ENCODE data around the gene CACNG7. TPM values are rescaled to one million over a fixed set of nuclear protein-coding genes. Genes with fewer than 3 reads are reported as not detected.
"Not testable (repeated sequence)": the region's sequence is repeated elsewhere in the genome, so short reads cannot be mapped to it uniquely, and the experiment has no call there.

The CACNG7 gene
- total RNA-seq, 2 donors from 2014 or later, result not detected

DNA sequence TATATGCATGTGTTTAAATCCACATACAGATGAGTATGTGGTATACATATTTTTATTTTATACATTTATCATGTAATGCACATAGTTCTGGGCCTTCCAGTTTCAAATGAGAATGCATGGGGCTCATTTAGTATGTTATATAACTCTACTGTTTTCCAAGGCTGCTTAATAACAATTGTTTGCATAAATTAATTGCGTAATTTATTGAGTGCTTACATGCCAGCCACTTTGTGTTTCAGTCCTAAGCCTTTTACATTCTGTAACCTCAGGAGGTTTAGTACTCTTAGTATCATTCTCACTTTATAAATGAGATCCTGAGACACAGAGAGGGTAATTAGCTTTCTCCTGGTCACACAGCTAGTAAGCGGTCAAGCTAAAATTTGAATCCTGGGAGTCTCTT is 36.9 kb downstream of the CACNG7 start:
- Histone ChIP-seq H3K4me1 (no peaks in the 10 kb centered on the region), H3K36me3 (no peaks in the 10 kb centered on the region), H3K27me3 (peaks cover 4 to 12% of the 10 kb centered on the region in 2 donors), H3K27ac (no peak overlapping the region), H3K4me3 (no peak overlapping the region), H3K9me3 (no peaks in the 10 kb centered on the region)
- TF ChIP-seq, protein P1, sequence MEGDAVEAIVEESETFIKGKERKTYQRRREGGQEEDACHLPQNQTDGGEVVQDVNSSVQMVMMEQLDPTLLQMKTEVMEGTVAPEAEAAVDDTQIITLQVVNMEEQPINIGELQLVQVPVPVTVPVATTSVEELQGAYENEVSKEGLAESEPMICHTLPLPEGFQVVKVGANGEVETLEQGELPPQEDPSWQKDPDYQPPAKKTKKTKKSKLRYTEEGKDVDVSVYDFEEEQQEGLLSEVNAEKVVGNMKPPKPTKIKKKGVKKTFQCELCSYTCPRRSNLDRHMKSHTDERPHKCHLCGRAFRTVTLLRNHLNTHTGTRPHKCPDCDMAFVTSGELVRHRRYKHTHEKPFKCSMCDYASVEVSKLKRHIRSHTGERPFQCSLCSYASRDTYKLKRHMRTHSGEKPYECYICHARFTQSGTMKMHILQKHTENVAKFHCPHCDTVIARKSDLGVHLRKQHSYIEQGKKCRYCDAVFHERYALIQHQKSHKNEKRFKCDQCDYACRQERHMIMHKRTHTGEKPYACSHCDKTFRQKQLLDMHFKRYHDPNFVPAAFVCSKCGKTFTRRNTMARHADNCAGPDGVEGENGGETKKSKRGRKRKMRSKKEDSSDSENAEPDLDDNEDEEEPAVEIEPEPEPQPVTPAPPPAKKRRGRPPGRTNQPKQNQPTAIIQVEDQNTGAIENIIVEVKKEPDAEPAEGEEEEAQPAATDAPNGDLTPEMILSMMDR (IDR thresholded peaks at IDR 0.05), result no peak
- DNase-seq (ENCODE audit: low spot score), result no peak

DNA sequence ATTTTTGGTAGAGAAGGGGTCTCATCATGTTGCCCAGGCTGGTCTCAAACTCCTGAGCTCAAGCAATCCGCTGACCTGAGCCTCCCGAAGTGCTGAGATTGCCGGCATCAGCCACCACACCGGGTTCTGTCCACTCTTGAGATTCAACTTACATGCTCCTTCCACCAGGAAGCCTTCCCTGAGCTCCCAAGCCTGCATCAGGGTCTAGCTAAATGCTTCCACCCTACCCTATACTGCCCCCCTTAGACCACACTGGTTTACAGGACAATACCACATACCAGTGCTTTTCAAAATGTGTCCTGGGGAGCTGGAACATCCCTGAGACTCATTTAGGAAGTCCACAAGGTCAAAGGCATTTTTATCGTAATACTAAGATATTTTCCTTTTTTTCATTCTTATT is 38.5 kb downstream of the CACNG7 start:
- Histone ChIP-seq H3K27me3 (peaks cover 4% of the 10 kb centered on the region in 2 donors), H3K36me3 (no peaks in the 10 kb centered on the region), H3K4me1 (no peaks in the 10 kb centered on the region), H3K27ac (no peak overlapping the region), H3K9me3 (no peaks in the 10 kb centered on the region), H3K4me3 (no peak overlapping the region)
- DNase-seq (ENCODE audit: low spot score), result no peak
- TF ChIP-seq, protein P1 (IDR thresholded peaks at IDR 0.05), result no peak

GRCh38 chr19:53948611-53949010 is 39.5 kb downstream of the CACNG7 start:
- not testable (repeated sequence) for H3K4me3 ChIP-seq, H3K27me3 ChIP-seq

DNA sequence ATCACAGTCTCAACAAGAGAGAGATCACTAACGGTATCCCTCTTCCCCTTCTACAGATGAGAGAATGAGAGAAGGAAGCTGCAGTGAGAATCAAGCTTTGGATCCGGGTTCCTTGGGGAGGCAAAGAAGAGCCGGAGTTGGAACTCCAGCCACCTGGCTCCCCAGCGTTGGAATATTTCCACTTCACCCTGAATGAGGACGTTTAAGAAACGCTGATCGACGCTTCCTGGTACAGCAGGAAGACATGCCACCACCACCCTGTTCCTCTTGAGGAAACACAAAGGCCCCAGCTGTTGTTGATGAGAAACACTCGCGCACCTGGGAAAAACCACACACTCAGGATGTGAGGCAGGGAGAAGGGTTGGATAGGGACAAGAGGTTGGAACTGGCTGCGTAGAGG is 42.4 kb downstream of the CACNG7 start:
- TF ChIP-seq, protein P1 (IDR thresholded peaks at IDR 0.05), result no peak
- no peak overlapping the region for H3K27ac ChIP-seq
- no peaks in the 10 kb centered on the region for H3K27me3 ChIP-seq
- H3K4me3 ChIP-seq, result no peak overlapping the region
- no peaks in the 10 kb centered on the region for H3K36me3 ChIP-seq
- H3K4me1 ChIP-seq, result no peaks in the 10 kb centered on the region
- no peak for DNase-seq (ENCODE audit: low spot score)
- H3K9me3 ChIP-seq, result peaks cover 0 to 6% of the 10 kb centered on the region in 2 donors

More at GRCh38 chr19:53948611-53949010, 39.5 kb downstream of the CACNG7 start:
- not testable (repeated sequence) for H3K27ac ChIP-seq; H3K36me3 ChIP-seq; H3K9me3 ChIP-seq; DNase-seq (ENCODE audit: low spot score); H3K4me1 ChIP-seq

GRCh38 chr19:53951947-53952346 is 42.9 kb downstream of the CACNG7 start:
- no peak for DNase-seq (ENCODE audit: low spot score)
- H3K4me3 ChIP-seq, result no peak overlapping the region
- H3K9me3 ChIP-seq, result peaks cover 0 to 6% of the 10 kb centered on the region in 2 donors
- TF ChIP-seq, protein P1 (IDR thresholded peaks at IDR 0.05), result no peak
- H3K27ac ChIP-seq, result no peak overlapping the region
- H3K36me3 ChIP-seq, result no peaks in the 10 kb centered on the region
- no peaks in the 10 kb centered on the region for H3K4me1 ChIP-seq
- no peaks in the 10 kb centered on the region for H3K27me3 ChIP-seq

- TF ChIP-seq, protein P1 (IDR thresholded peaks at IDR 0.05), result no peak
Measured at GRCh38 chr19:53953383-53953782, 44.3 kb downstream of the CACNG7 start.

More at GRCh38 chr19:53953383-53953782, 44.3 kb downstream of the CACNG7 start:
- peaks cover 0 to 5% of the 10 kb centered on the region in 2 donors for H3K27me3 ChIP-seq
- H3K4me1 ChIP-seq, result no peaks in the 10 kb centered on the region
- DNase-seq (ENCODE audit: low spot score), result no peak
- H3K9me3 ChIP-seq, result peaks cover 0 to 6% of the 10 kb centered on the region in 2 donors
- H3K27ac ChIP-seq, result no peak overlapping the region
- H3K36me3 ChIP-seq, result no peaks in the 10 kb centered on the region
- H3K4me3 ChIP-seq, result no peak overlapping the region
